Ecto neural progenitor cell (in vitro differentiated cells): Measurements from ENCODE around the gene NTM.
A peak's percentile ranks its signal among the peaks of the same experiment; 100 is the strongest.
"Not testable (repeated sequence)": the region's sequence is repeated elsewhere in the genome, so short reads cannot be mapped to it uniquely, and the experiment has no call there.

Experiments
- DNase-seq: peaks from one replicate; pipeline ENCODE4 v3.0.0-alpha.2; 2018; ENCODE audit warnings: low spot score

NTM gene

GRCh38 chr11:131370090-131370751 is at the start of gene NTM:
NTM (plus strand) TSS chr11:131370615.
- peak; percentile 68 for DNase-seq

- no peak for DNase-seq
Measured at GRCh38 chr11:131324921-131325570, 45.4 kb upstream of the NTM start.

DNA sequence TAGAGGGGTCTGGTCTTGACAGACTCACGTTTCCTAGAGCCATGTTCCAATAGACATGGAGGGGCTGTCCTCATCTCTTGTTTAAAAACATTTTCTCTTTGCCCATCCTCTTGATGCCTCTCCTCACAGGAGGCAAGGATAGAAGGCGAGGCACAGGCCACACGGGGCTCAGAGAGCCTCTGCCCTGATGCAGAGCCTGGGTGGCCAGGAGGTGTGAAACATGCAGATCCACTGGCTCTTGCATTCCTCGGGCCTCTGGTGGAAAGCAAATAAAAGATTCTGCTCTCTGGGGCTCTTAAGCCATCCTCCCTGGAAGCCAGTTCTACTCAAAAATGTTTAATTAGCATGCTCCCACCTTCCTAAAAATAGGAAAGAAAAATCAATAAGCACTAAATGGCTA is 43.6 kb upstream of the NTM start:
- no peak for DNase-seq

DNA sequence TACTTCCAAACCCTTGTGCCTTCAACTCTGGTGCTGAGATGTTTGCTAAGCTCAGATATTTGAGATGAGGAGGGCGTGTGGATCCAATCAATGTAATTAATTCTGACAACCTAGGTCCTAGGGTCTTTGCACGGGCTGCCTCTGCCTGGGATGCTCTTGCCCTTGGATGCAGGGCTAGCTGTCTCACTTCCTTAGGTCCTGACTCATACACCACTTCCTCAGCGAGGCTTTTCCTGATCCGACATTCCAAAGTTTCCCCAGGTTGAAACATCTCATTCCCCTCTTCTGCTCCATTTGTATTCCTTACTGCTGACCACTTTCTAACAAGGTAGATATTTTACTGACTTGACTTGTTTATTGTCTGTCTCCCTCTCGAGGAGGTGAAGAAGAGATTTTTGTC is 43.0 kb upstream of the NTM start:
- DNase-seq = no peak

DNA sequence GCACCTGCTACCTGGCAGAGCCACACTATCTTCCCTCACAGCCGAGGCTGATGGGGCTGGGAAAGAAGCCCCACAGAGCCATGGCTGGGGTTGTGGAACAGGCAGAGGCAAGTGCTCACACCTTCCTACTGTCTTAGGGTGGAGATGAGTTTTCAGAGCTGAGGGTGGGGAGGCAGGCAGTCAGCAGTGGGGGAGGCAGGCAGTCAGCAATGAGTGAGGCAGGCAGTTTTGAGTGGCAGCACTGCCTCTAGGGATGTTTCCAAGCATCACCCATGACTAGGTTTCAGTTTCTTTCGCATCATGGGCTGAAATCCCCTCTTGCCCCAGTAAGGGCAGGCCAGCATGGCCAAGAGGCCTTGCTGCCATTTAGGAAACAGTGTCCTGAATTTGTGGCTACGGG is 41.6 kb upstream of the NTM start:
- DNase-seq = no peak

DNA sequence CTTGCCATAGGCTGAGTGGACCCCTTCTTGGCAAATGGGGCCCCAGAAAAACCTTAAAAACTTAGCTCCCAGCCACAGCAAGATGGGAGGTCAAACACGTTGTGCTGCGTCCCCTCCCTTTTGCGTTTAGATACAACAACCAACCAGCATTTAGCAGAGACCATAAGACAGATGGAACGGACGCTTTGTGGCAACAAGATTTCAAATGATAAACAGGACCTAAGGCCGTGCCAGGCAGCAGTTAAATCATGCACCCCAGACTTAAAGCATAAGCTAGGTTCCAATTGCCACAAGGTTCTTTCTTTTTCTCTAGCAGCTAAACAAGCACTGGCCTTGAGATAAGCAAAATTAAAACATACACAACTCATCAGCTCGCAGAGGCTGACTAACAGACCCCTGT is 39.4 kb upstream of the NTM start:
- DNase-seq = no peak

DNA sequence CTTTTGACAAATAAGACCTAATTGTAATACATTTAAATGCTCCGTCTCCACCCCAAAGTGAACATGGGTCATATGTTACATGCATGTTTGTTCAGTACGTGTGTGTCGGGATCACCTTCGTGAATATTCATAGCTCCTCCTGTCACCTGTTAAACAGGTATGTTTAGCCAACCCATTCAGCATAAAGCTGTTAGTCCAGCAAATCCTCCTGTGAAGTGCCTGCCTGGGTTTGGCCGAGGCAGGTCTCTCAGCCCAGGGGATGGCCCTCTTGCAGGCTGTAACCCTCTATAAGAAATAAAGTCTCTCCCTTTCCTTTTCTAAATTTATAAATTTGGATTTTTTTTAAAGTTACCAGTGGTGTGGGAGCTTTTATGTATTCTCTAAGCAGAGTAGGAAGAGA is 38.9 kb upstream of the NTM start:
- DNase-seq = no peak

DNA sequence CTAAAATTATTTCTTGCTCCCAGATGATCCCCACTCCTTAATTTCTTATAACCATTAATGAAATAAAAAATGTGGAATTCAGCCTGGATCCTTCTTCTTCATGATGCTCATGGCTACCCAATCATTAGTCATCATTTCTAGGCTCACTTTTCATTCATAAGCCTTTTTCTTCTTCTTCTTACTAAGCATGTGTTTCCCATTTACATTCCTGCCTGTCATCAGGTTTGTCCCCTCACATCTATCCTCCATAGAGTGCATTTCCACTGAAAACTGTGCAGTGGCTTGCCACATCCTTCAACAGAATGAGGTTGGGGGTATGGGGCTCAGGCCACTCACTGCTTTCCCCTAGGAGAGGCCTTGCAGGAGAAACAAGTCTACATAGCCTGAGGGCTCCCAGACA is 35.8 kb upstream of the NTM start:
- DNase-seq = no peak

GRCh38 chr11:131341900-131342299 is 28.5 kb upstream of the NTM start:
- not testable (repeated sequence) for DNase-seq

- not testable (repeated sequence) for DNase-seq
Measured at GRCh38 chr11:131342442-131342841, 28.0 kb upstream of the NTM start.

GRCh38 chr11:131345406-131345805 is 25.0 kb upstream of the NTM start:
- DNase-seq = no peak

GRCh38 chr11:131349368-131350086 is 20.9 kb upstream of the NTM start:
- no peak for DNase-seq

DNA sequence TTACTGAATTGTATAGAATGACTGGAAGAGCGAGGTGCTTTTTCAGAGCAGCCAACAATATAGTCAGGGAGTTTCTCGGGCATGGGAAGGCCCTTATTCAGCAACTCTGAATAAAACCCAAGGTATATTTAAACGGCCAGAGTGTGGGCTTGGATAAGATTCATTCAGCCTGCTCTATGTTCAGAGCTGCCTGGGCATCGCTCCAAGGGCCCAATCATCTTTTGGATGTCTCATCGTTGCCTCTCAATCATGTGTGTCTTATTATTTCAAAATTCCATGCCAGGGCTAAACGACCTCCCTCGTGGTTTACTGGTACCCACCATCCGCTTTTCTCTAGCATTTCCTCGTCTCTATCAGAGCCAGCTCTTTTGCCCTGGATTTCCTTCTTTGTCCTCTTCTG is 19.5 kb upstream of the NTM start:
- no peak for DNase-seq

DNA sequence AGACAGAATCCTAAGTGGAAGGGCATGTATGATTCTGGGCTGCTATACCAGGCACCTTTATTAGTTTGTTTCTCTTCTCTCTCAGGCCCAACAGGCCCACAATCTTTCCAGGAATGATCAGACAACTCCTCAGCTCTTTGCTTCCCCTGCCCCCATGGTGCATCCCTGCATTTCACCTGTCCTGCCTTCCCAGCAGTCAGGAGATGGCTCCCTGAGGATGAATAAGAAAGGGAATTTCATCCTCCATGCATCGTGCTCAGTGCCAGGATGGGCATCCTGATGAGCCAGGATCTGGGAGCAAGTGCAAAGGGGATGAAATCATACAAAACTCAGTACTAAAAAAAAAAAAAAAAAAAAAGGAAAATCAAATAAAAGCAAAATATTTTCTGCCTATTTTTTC is 18.6 kb upstream of the NTM start:
- DNase-seq = no peak

DNA sequence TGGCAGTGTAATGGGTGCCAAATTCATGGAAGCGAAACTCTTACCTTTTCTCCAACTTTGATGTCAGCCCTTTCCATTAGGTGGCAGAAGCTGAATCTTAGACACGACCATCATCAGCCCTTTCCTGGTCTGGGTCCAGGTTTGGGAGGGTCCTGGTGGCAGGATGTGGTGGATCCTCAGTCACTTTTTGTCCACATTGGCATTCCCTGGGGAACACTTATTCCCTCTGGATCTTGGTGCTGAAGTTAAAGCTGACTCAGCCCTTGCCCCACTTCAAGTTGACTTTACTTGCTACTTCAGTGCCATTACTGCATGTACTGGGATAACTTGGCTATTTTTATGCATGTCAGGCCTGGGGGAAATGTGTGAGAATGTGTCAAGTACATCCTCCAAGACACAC is 16.6 kb upstream of the NTM start:
- DNase-seq = no peak

- DNase-seq = no peak
Measured at GRCh38 chr11:131354251-131354701, 16.1 kb upstream of the NTM start.

DNA sequence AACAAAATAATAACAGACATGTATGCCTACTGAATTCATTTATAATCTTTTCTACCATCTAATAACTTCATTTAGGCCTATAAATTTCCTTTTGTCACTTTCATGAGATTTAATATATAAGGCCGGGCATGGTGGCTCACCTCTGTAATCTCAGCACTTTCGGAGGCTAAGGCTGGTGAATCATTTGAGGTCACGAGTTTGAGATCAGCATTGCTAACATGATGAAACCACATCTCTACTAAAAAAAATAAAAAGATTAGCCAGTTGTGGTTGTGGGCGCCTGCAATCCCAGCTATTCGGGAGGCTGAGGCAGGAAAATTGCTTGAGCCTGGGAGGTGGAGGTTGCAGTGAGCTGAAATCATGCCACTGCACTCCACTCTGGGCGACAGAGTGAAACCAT is 14.2 kb upstream of the NTM start:
- DNase-seq = no peak

DNA sequence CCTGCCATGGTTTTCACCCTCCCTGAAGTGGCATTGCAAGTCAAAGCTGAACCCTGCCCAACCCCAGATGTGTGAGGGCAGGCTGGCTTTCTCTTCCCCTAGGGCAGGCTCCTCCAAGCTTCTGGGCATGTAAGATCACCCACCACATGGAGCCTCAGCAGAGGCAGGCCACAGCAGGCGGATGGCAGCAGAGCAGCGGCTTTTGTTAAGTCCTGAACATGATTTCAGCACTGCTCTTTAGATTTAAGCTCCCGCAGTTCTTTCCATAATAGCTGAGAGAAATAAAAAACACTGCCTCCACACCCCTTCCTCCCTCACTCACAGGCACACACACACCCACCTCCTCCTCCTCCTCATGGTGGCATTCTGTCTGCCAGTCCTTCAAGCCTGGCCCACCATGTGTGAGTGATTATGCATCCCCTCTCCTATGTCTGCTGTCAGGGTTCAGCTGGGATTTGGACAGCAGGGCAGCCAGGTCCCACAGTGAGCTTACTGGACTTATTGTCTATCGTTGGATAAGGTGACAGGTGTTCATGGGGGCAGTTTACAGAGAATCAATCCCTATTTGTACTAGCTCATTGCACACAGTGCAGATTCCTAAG is 5.0 kb upstream of the NTM start:
- DNase-seq = no peak

DNA sequence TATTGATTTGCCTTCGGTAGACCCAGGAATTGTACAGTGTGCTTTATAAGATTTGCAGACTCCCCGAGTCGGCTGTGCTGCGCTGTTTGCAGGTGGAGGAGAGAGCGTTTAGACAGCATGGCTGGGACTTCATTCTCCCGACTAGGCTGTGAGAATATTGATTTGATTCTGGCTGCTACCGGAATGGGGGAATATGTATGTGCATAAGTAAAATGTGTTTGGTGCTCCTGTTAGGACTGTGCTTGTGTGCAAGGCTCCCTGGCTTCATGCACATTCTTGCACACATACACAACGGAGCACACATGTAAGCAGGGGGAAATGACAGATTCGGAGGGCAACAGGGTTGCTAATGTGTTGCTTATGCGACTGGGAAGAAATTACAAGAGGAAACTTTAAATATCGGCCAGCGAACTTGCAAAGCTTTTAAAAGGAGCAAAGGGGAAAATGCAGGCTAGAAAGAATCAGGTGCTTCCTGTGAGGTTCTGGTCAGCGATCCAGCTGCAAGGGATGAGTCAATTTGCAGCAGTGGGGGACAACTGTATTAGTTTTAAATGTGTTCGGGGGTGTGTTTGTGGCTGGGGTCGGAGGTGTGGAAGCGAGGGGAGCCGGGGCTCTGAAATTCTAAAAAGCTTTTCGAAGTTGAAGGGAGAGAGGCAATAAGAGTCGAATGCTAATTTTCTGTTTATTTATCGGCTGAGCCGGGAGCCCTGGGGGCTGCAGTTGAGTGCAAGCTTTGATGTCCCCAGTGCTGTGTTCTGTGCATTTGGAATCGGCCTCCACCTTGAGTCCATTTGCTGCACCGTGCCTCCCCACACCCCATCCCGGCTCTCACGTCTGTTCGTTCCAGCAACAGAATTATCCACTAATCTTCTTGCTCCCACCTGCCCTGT is 731 bp downstream of the NTM start:
- DNase-seq = no peak

GRCh38 chr11:131371791-131372104 is 1.3 kb downstream of the NTM start:
- DNase-seq = no peak

- DNase-seq = no peak
Measured at GRCh38 chr11:131372234-131372962, 2.0 kb downstream of the NTM start.
